SHP77 (cell line): Measurements from ENCODE around the gene ITGA8.
"Not testable (repeated sequence)": the region's sequence is repeated elsewhere in the genome, so short reads cannot be mapped to it uniquely, and the experiment has no call there.

Experiments used
- DNase-seq, 2 experiments: peaks; one replicate each; lab custom pipeline; 2025; lab: John Stamatoyannopoulos, UW

ITGA8 gene

DNA sequence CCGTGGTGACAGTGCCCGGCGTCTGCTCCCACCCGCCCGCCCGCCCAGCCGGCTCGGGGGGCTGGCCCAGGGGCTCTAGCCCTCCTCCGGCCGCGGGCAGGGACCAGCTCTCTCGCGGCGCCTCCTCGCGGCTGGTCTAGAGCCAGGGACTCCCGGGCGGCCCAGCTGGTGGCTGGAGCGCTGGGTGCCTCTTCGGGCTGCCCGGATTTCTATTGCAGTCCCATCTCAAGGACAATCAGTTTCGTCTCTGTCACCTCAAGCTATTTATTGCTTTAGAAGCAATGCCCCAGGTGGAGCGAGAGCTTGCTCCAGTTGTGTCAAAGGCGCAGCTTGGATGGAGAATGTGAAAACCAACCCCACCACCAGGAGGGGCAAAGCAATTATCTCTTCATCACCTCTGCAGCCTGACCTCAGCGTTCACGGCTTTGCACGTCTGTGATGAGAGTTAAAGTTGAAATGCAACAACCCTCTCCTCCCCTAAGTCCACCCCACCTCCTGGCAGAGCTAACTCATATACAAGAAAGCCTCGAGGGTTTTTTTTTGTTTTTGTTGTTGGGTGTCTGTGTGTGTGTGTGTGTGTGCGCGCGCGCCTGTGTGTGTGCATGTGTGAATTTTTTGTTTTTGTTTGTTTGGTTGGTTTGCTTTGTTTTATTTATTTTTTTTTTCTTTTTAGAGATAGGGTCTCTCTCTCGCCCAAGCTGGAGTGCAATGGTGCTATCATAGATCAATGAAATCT is at the start of gene ITGA8:
ITGA8 (minus strand) TSS at position 24 of the 736 bp plus-strand sequence. CDS start 151 bp downstream, outside the sequence.
- no peak for DNase-seq

- no peak for DNase-seq
These were observed 45.3 kb upstream of the ITGA8 start for GRCh38 chr10:15764892-15765454.

DNA sequence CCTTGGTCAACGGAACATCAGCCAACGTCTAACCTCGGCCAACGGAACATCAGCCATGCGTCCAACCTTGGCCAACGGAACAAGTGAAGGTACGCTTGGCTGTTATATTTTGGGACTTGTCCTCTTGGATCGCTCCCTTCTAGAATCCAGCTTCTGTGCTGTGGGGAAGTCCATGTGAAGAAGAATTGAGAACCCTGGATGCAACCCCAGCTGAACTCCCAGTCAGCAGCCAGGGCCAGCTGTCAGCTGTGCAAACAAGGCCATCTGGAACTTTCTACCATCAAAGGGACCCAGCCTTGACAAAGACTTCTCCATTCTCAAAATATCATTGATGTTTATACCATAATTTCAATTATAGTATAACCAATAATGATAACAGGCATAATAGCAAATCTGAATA is 43.3 kb upstream of the ITGA8 start:
- DNase-seq, result no peak

DNA sequence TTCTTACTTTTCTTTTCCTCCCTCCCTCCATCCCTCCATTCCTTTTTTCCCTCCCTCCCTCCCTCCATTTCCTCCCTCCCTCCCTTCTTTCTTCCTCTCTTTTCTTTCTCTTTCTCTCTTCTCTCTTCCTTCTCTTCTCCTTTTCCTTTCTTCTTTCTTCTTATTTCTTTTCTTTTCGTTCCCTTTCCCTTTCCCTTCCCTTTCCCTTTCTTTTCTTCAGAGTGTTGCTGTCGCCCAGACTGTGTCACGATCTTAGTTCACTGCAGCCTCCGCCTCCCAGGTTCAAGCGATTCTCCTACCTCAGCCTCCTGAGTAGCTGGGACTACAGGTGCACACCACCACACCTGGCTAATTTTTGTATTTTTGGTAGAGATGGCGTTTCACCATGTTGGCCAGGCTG is 42.5 kb upstream of the ITGA8 start:
- DNase-seq, result not testable (repeated sequence)

GRCh38 chr10:15761224-15761623 is 41.5 kb upstream of the ITGA8 start:
- DNase-seq, result not testable (repeated sequence)

- no peak for DNase-seq
These were observed 41.0 kb upstream of the ITGA8 start for GRCh38 chr10:15760681-15761080.

GRCh38 chr10:15759265-15759664 is 39.5 kb upstream of the ITGA8 start:
- no peak for DNase-seq

- DNase-seq, result no peak
These were observed 38.9 kb upstream of the ITGA8 start for GRCh38 chr10:15758618-15759017.

GRCh38 chr10:15754937-15755336 is 35.2 kb upstream of the ITGA8 start:
- DNase-seq, result no peak

GRCh38 chr10:15751046-15751445 is 31.3 kb upstream of the ITGA8 start:
- DNase-seq, result no peak

GRCh38 chr10:15748126-15748525 is 28.4 kb upstream of the ITGA8 start:
- no peak for DNase-seq

DNA sequence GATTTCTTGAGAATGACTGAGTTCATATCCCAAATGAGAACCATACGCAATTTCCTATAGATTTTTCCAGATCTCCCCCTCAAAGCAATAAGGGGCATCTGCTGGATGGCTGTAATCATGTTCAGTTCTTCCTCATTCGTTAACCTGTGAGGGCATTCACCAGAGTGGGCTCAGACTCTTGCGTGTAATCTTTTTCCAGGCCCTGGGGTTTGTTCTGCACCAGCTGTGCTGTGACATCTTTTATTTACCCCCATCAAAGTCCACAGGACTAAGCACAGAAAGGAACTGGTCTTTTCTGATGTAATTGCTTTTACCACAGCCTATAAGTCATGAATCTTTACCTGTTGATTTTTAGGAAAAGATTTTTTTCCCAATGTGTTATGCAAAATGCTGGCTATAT is 27.9 kb upstream of the ITGA8 start:
- DNase-seq, result no peak

GRCh38 chr10:15745751-15746150 is 26.0 kb upstream of the ITGA8 start:
- no peak for DNase-seq

- DNase-seq, result peak; percentile 25 to 45
These were observed 24.6 kb upstream of the ITGA8 start for GRCh38 chr10:15744217-15744865.

DNA sequence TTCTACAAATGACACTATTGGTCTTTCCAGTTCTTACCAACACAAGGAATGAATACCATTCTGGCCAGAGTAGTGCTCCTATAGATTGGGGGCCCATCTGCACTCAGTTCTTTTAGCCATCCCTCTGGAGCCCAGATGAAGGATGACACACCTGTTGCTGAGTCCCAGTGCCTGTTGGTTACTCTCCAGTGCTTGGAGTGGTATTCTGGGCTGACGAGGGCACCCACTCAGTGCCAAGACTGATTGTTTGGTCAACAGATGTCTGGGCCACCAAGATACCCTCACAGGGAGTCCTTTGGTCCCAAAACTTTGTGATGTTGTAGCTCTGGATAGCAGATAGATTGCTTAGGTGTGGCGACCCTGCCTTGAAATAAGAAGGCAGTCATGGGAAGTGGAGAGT is 23.7 kb upstream of the ITGA8 start:
- no peak for DNase-seq

DNA sequence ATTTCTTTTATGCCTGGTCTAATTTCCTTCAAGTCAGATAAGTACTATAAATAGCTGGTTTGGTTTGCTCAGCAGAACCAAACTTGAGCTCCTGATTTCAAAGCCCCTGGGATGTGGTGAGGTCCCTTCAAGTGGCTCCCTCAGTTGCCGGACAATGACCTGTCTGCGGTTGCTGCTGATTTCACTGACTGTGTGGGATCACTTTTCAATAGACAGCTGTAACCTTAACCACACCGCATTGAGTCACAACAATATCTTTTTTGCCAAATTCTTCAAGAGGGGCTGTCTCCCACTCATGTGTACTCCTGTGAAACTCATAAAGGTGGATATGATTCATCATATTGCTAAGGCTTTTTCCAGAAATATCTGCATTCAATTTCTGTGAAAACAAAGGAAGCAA is 23.1 kb upstream of the ITGA8 start:
- no peak for DNase-seq

GRCh38 chr10:15742102-15742501 is 22.4 kb upstream of the ITGA8 start:
- no peak for DNase-seq

DNA sequence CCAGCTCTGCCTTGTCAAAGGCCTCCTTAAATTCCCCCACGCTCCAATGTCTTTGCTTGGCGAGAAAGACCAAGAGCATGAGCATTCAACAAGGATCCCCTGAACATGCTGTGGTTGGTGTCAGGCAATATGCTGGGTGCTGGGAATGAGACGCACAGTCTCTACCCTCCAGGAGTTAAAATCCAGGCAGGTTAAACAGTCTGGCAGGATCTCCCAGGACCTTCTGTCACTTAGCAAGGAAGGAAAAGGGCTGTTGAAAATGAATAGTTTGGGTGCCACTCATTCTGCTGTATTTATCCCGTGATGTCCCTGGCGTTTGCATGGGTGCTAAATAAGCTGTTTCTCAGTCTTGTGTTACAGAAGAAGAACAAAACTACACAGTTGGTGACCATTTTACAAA is 21.9 kb upstream of the ITGA8 start:
- no peak for DNase-seq

GRCh38 chr10:15740261-15740660 is 20.5 kb upstream of the ITGA8 start:
- no peak for DNase-seq

GRCh38 chr10:15739254-15739970 is 19.7 kb upstream of the ITGA8 start:
- no peak for DNase-seq

- DNase-seq, result no peak
These were observed 18.7 kb upstream of the ITGA8 start for GRCh38 chr10:15738270-15738925.

GRCh38 chr10:15737656-15738055 is 17.9 kb upstream of the ITGA8 start:
- DNase-seq, result no peak
